Raji (cell line): ENCODE results near the gene PLXNA1.

ENCODE experiments used
- POLR2A ChIP-seq: IDR thresholded peaks from 2 replicates; pipeline ENCODE4 v1.6.1; 2011; ENCODE audit warnings: low read depth, low read length, control low read depth; ENCODE audit not compliant: insufficient read depth

PLXNA1 gene

GRCh38 chr3:126995926-126996512 is 13.1 kb downstream of the PLXNA1 start:
- TF ChIP-seq POLR2A, result no peak

- no peak for TF ChIP-seq POLR2A
Measured at GRCh38 chr3:126996905-126997304, 14.0 kb downstream of the PLXNA1 start.

- TF ChIP-seq POLR2A, result no peak
Measured at GRCh38 chr3:126997455-126998038, 14.6 kb downstream of the PLXNA1 start.

DNA sequence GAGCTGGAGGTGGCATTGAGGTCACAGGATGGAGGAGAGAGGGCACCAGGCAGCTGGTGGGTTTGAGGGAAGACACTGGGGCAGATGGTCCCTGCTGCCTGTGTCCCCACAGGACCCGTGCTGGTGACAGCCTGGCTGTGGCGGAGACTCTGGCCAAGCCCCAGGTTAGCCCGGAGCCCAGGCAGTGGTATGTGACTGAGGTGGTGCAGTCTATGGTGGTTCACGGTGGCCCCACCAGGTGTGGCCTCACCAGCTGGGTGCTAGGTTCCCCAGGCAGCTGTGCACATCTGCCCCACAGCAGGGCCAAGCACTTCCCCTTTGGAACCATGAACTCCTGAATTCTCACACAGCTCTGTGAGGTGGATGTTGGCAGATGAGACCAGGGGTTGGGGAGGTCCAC is 15.4 kb downstream of the PLXNA1 start:
- no peak for TF ChIP-seq POLR2A

DNA sequence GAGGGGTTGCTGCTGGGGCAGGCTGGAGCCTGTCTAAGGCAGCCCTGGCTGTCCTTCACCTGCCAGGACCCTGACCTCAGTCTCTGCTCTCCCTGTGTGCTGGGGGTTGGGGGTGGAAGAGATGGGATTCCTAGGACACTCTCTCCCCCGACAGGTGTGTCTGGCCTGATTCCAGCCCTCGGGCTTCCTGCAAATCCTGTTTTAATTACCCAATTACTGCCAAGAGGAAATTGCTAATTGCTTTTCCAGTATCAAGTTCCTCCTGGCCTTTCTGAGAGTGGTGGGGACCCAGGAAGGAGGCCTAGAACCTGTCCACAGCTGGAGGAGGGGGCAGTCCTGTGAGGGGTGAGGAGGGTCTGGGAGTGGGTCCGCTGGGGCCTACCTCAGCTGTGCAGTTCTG is 15.8 kb downstream of the PLXNA1 start:
- TF ChIP-seq POLR2A, result no peak

DNA sequence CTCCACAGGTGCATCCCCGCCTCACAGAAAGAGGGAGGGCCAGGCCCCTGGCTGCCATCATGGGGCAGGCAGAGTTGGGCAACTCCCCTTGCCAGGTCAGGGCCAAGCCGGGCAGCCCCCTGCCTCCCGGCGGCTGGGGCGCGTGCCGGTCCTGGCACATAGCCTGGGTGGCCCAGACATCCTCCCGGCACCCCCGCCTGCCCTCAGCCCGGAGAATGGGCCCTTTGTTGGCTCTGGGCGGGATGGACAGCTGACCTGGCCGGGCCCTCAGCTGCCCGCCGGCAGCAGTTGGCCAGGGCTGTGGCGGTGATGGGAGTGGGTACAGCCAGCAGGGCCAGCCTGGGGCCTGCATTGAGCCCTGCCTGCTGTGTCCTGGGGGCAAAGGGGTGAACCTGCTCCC is 16.5 kb downstream of the PLXNA1 start:
- TF ChIP-seq POLR2A, result no peak

DNA sequence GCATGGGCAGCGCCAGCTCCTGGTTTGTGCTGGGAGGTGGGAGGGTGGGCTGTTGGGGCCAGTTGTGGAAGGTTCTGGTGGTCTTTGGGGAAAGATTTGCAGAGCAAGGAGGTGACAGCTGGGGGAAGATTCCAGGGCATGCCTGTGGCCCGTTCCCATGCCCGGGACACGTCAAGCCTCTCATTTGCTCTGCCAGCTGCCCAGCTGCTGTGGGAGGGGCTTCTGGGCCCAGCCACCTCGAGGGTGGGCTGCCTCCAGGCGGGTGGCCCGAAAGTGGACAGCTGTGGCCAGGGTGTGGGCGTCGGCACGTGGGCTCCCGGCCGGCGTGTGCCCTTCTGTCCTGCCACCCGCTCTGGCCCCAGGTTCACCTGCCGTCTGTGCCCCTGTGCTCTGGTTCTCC is 17.2 kb downstream of the PLXNA1 start:
- no peak for TF ChIP-seq POLR2A

DNA sequence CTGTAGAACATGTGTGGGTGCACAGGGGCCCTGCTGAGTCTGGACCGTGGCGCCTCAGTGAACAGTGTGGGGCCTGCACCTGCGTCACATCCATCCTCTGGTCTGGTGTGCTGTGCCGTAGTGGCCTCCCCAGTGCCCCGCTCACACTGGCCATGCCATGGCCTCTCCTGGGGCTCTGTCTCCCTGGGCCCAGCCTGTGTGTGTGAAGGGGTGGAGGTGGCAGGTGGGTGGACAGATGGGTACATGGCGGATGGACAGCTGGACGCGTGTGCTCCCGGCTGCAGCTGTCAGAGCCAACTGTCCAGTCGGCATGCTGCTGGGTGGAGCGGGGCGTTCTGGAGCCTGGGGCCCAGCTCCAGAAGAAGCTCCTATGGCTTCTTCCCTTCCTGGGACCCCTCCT is 17.8 kb downstream of the PLXNA1 start:
- no peak for TF ChIP-seq POLR2A

DNA sequence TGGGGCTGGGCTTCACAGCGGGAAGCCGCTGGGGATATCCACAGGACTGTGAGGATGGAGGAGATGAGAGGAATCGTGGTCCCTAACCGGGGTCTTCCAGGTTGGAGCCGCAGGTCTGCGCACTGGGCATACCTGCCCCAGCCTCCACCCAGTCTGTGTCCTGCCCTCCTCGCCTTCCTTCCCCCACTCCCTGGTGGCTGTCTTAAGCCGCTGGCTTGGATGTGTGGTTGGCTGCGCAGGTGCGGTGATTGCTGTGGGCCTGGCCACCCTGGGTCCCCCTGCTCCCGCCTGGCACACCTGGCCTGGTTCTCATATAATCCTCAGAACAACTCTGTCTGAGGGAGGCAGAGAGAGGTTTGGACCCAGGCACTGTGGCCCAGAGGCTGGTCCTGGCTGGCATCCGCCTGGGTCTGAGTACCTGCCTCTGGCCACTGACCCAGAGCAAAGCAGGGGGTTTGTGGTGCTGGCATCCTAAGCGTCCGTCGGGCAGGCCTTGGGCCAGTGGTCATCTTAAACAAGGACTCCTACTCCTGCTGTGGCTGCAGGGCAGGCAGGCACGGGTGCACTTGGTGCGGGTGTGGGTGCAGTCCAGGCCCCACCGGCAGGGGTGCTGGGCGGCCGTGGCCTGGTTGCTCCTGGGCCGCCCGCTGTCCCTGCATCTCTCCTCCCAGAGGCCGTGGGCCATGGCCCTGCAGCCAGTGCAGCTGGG is 18.7 kb downstream of the PLXNA1 start:
- no peak for TF ChIP-seq POLR2A

DNA sequence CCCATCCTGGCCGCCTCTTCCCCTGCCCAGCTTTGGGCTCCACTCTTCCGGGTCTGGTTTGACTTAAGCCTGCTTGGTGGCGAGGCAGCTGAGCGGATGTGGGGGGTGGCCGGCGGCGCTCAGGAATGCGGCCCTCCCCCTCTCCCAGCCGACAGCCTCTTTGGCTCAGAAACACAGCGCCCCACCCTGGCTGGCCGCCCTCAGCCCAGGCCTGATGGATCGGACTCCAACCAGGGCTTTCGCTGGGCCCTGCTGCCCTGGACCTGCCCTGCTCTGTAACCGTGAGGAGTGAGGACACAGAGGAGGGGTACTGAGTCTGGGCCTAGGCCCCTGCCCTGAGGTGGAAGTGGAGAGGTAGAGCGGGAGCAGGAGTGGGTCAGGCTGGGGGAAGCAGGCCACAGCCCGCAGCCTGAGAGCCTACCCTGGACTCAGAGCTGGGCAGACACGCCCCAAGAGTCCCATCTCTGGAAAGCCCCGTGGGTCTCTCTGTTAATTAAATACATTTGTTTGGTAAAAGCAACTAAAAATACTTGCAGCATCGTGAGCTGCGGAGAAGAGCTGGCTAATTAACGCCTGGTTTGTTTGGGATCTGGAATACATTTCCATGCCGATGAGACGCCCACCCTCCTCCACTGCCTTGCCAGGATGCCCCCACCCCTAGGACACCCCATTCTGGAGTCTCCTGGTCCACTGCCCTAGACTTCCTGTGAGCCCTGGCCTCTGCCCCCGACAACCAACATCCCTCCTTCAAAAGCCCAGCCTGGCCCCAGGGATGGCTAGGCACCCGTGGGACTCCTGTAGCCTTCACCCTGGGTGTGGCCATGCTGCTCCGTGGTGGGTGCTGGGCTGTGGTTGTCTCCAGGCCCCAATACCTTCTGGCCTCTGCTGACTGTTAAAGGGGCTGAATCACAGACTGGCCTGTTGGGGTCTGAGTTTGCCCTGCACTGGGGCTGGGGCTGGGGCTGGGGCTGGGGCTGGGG is 19.6 kb downstream of the PLXNA1 start:
- no peak for TF ChIP-seq POLR2A

- TF ChIP-seq POLR2A, result no peak
Measured at GRCh38 chr3:127003175-127003555, 20.2 kb downstream of the PLXNA1 start.

- no peak for TF ChIP-seq POLR2A
Measured at GRCh38 chr3:127003601-127004280, 20.8 kb downstream of the PLXNA1 start.

DNA sequence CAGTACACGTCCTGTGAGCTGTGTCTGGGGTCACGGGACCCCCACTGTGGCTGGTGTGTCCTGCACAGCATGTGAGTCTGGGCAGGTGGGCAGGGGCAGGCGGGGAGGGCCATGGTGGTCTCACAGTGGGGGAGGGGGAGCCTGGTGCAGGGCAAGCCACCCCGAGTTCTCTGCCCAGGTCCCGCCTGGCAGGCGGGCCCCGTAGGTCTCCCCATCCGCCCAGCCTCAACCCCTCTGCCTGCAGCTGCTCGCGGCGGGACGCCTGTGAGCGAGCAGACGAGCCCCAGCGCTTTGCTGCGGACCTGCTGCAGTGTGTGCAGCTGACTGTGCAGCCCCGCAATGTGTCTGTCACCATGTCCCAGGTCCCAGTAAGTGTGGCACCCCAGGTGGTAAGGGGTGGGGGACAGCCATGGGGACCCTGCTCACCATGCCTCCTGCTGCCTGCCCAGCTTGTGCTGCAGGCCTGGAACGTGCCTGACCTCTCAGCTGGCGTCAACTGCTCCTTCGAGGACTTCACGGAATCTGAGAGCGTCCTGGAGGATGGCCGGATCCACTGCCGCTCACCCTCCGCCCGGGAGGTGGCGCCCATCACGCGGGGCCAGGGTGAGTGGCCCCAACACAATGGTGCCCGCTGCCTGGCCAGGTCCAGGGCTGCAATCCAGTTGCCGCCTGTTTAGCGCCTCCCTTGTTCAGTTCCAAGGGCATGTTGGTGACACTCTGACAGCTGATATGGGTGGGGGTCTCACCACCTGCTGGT is 21.9 kb downstream of the PLXNA1 start:
- TF ChIP-seq POLR2A, result no peak

DNA sequence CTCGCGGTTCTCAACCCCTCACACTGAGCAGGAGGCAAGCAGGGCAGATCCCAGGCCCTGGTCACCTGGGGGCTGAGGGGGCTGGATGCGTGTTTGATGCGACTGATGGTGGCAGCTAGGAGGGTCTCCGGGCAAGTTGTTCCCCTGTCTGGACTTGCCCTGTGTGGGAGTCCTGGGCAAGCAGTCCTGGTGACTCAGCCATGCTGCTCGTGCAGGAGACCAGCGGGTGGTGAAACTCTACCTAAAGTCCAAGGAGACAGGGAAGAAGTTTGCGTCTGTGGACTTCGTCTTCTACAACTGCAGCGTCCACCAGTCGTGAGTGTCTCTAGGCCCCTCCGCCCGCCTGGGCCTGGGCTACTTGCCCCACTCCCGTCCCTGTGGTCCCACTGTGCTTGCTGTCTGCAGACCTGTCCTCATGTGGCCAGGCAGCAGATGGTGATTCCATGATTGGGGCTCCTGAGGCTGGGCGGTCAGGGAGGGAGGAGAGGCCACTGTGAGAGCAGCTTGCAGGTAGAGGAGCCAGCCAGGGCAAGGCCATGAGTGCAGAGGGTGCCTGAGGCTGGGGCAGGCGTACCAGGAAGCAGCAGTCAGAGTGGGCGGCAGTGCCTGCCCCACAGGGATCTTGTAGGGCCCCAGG is 23.1 kb downstream of the PLXNA1 start:
- TF ChIP-seq POLR2A, result no peak

DNA sequence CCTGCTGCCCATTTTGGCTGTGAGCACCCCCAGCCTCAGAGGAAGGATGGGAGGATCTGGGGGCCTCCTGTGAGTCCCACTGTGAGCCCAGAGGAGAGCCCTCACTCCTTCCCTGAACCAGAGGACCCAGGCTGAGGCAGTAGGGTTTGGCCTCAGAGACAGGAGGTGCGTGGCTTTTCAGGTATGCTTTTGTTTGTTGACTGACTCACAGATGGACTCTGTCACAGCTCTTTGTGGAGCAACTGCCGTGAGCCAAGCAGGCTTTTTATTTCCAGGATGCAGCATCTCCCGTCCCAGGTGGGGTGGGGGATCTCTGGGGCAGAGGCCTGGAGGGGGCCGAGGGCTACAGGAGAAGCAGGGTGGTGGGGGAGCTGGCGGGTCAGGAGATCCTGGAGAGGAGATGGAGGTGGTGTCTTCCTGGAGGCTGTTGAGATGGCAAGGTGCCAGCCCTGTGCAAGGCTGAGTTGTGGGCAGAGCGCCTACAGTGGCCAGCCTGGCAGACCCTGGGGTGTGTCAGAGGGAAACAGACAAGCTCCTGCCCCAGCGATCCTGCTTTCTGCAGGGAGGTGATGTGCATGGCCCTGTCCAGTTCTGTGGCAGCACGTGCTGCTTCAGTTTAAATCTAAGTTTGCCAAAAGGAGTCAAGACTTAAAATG is 24.0 kb downstream of the PLXNA1 start:
- TF ChIP-seq POLR2A, result no peak
